Measurements from ENCODE around the gene GRIK4. TPM values are rescaled to one million over a fixed set of nuclear protein-coding genes. Genes with fewer than 3 reads are reported as not detected.

GRIK4 gene
- total RNA-seq, 1 donor from 2014 or later: 0.52 TPM

DNA sequence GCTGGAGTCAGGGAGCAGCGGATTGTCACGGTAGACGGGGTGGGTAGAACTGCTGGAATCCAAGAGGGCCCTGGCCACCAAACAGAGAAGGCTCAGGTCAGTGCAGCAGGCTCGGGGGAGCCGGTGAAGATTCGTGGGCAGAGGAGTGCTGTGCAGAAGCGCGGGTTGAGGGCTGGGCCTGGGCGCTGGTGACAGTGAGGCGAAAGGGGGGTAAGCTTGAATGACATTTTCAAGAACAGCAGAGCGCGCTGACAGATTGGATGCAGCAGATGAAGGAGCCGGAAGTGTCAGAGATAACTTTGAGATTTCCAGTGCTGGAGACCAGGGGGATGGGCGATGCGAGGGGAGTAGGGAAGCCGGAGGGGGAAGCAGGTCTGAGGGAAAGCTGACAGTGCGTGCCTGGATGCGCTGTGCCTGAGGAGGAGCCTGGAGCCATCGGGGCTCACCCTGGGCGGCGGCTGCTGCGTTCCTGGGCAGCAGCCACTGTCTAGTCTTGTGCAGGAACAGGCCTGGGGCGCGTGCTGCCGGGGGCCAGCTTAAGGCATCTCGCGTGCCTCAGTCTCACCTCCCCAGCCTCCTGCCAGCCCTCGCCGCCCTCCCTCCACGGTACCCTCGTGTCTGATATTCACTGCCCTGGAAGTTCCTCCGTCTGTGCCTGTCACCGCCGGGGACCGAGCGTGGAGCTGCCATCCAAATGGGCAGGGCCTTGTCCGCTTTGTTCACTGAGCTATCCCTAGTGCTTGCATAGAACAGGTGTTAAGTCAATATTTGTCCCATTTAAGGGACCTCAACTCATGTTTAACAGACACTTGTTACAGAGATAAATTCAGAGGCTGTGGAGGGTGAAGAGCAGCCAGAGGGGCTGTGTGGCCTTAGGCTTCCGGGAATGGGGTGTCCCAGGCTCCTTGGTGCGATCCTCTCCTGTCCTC, 5.2 kb downstream of the GRIK4 start:
- Histone ChIP-seq H3K4me3 (ENCODE audit: low read length in 3 of 3) (no peak overlapping the region), H3K36me3 (ENCODE audit: control insufficient read depth in 3 of 3, insufficient read depth in 3 of 3, low read length in 3 of 3) (no peaks in the 10 kb centered on the region), H3K4me1 (ENCODE audit: control insufficient read depth in 3 of 3, insufficient read depth in 3 of 3, low read length in 3 of 3) (no peaks in the 10 kb centered on the region), H3K9ac (ENCODE audit: low read depth in 1 of 3, low read length in 3 of 3) (no peak overlapping the region), H3K27me3 (ENCODE audit: control insufficient read depth in 3 of 3, insufficient read depth in 3 of 3, low read length in 3 of 3) (peaks cover 17 to 32% (median 22%) of the 10 kb centered on the region in 3 donors), H3K27ac (ENCODE audit: low read depth, low read length) (no peak overlapping the region), H3K9me3 (ENCODE audit: control insufficient read depth in 3 of 3, low read length in 3 of 3) (no peaks in the 10 kb centered on the region)

GRCh38 chr11:120517390-120517761, 5.8 kb downstream of the GRIK4 start:
- Histone ChIP-seq H3K36me3 (ENCODE audit: control insufficient read depth in 3 of 3, insufficient read depth in 3 of 3, low read length in 3 of 3) (no peaks in the 10 kb centered on the region), H3K27ac (ENCODE audit: low read depth, low read length) (no peak overlapping the region), H3K4me3 (ENCODE audit: low read length in 3 of 3) (no peak overlapping the region), H3K9me3 (ENCODE audit: control insufficient read depth in 3 of 3, low read length in 3 of 3) (no peaks in the 10 kb centered on the region), H3K9ac (ENCODE audit: low read depth in 1 of 3, low read length in 3 of 3) (no peak overlapping the region), H3K27me3 (ENCODE audit: control insufficient read depth in 3 of 3, insufficient read depth in 3 of 3, low read length in 3 of 3) (peaks cover 14 to 29% (median 18%) of the 10 kb centered on the region in 3 donors), H3K4me1 (ENCODE audit: control insufficient read depth in 3 of 3, insufficient read depth in 3 of 3, low read length in 3 of 3) (no peaks in the 10 kb centered on the region)

DNA sequence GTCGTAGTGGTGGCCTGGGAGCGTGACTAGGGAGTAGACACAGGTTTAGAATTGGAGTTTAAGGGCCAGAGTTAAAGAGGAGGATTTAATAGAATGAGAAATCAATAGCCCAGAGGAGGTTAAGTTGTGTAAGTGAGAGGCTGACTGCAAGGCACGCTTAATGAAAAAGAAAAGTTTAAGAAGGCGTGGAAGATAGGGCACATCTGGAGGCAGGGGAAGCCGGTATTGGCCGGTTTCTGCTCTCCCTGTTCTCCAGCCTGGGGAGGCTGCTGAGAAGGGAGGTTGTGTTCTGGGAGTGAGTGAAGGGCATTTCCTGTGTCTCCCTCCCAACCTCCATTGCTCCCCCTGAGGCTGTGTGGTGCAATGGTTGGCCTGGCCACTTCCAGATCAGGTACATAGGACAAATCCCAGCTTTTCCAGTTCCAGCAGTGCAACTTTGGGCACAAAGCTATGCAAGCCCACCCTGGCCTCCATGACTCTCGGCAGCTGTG, 6.3 kb downstream of the GRIK4 start:
- Histone ChIP-seq H3K4me1 (ENCODE audit: control insufficient read depth in 3 of 3, insufficient read depth in 3 of 3, low read length in 3 of 3) (no peaks in the 10 kb centered on the region), H3K9me3 (ENCODE audit: control insufficient read depth in 3 of 3, low read length in 3 of 3) (no peaks in the 10 kb centered on the region), H3K27ac (ENCODE audit: low read depth, low read length) (no peak overlapping the region), H3K4me3 (ENCODE audit: low read length in 3 of 3) (no peak overlapping the region), H3K36me3 (ENCODE audit: control insufficient read depth in 3 of 3, insufficient read depth in 3 of 3, low read length in 3 of 3) (no peaks in the 10 kb centered on the region), H3K9ac (ENCODE audit: low read depth in 1 of 3, low read length in 3 of 3) (no peak overlapping the region), H3K27me3 (ENCODE audit: control insufficient read depth in 3 of 3, insufficient read depth in 3 of 3, low read length in 3 of 3) (peaks cover 15 to 26% (median 20%) of the 10 kb centered on the region in 3 donors)

GRCh38 chr11:120518356-120518755, 6.8 kb downstream of the GRIK4 start:
- Histone ChIP-seq H3K4me3 (ENCODE audit: low read length in 3 of 3) (no peak overlapping the region), H3K27me3 (ENCODE audit: control insufficient read depth in 3 of 3, insufficient read depth in 3 of 3, low read length in 3 of 3) (peaks cover 19 to 21% (median 20%) of the 10 kb centered on the region in 3 donors), H3K9ac (ENCODE audit: low read depth in 1 of 3, low read length in 3 of 3) (no peak overlapping the region), H3K27ac (ENCODE audit: low read depth, low read length) (no peak overlapping the region), H3K36me3 (ENCODE audit: control insufficient read depth in 3 of 3, insufficient read depth in 3 of 3, low read length in 3 of 3) (no peaks in the 10 kb centered on the region), H3K9me3 (ENCODE audit: control insufficient read depth in 3 of 3, low read length in 3 of 3) (no peaks in the 10 kb centered on the region), H3K4me1 (ENCODE audit: control insufficient read depth in 3 of 3, insufficient read depth in 3 of 3, low read length in 3 of 3) (no peaks in the 10 kb centered on the region)

GRCh38 chr11:120519474-120519873, 7.9 kb downstream of the GRIK4 start:
- Histone ChIP-seq H3K27me3 (ENCODE audit: control insufficient read depth in 3 of 3, insufficient read depth in 3 of 3, low read length in 3 of 3) (peaks cover 13 to 25% (median 21%) of the 10 kb centered on the region in 3 donors), H3K27ac (ENCODE audit: low read depth, low read length) (no peak overlapping the region), H3K9me3 (ENCODE audit: control insufficient read depth in 3 of 3, low read length in 3 of 3) (no peaks in the 10 kb centered on the region), H3K9ac (ENCODE audit: low read depth in 1 of 3, low read length in 3 of 3) (no peak overlapping the region), H3K4me3 (ENCODE audit: low read length in 3 of 3) (no peak overlapping the region), H3K36me3 (ENCODE audit: control insufficient read depth in 3 of 3, insufficient read depth in 3 of 3, low read length in 3 of 3) (no peaks in the 10 kb centered on the region), H3K4me1 (ENCODE audit: control insufficient read depth in 3 of 3, insufficient read depth in 3 of 3, low read length in 3 of 3) (no peaks in the 10 kb centered on the region)

DNA sequence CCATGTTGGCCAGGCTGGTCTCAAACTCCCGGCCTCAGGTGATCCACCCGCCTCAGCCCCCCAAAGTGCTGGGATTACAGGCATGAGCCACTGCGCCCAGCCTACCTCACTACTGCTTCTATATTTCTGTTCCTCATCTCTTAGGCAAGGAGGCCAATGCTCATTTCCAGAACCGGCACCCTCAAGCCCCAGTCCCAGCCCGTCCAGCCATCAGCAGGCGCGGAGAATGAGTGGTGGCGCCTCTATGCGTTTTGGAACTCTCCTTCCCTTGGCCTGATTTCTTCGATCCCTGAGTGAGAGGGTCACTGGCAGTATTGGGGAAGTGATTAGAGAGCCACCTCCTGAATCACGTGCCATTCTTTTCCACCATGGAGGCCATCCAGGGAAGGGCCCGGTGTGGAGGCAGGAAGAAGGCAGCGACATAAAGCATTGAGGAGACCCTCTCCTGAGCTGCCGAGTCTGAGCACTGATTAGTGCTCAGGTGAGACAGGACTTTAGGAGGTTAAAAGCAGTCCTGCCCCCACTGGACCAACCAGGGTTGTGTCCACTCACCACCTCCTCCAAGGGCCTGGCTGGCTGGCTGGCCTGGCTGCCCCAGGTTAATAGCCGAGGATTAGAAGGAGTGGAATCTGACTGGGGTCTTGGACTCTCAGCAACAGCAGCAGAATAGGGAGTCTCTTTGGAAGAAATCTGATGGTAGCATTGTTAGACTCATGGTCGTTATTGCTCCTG, 8.7 kb downstream of the GRIK4 start:
- Histone ChIP-seq H3K9ac (ENCODE audit: low read depth in 1 of 3, low read length in 3 of 3) (no peak overlapping the region), H3K9me3 (ENCODE audit: control insufficient read depth in 3 of 3, low read length in 3 of 3) (no peaks in the 10 kb centered on the region), H3K4me1 (ENCODE audit: control insufficient read depth in 3 of 3, insufficient read depth in 3 of 3, low read length in 3 of 3) (no peaks in the 10 kb centered on the region), H3K36me3 (ENCODE audit: control insufficient read depth in 3 of 3, insufficient read depth in 3 of 3, low read length in 3 of 3) (no peaks in the 10 kb centered on the region), H3K27ac (ENCODE audit: low read depth, low read length) (no peak overlapping the region), H3K4me3 (ENCODE audit: low read length in 3 of 3) (no peak overlapping the region), H3K27me3 (ENCODE audit: control insufficient read depth in 3 of 3, insufficient read depth in 3 of 3, low read length in 3 of 3) (peaks cover 13 to 27% (median 21%) of the 10 kb centered on the region in 3 donors)

DNA sequence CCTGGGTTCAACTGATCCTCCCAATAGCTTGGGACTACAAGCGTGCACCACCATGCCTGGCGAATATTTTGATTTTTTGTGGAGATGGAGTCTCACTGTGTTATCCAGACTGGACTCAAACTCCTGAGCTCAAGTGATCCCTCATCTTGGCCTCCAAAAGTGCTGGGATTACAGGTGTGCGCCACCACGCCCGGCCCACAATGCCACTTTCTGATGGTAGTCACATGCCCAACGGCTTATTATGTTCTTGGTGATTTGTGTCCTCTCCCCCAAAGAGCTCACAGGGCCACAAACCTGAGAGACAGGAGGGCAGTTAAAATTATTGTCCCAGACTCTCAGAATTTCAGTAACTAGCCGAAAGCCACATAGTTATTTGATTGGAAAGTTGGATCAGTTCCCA, 9.6 kb downstream of the GRIK4 start:
- no peak overlapping the region for H3K27ac ChIP-seq (ENCODE audit: low read depth, low read length)
- H3K9ac ChIP-seq (ENCODE audit: low read depth in 1 of 3, low read length in 3 of 3): no peak overlapping the region
- peaks cover 17 to 30% (median 24%) of the 10 kb centered on the region in 3 donors for H3K27me3 ChIP-seq (ENCODE audit: control insufficient read depth in 3 of 3, insufficient read depth in 3 of 3, low read length in 3 of 3)
- no peak overlapping the region for H3K4me3 ChIP-seq (ENCODE audit: low read length in 3 of 3)
- H3K36me3 ChIP-seq (ENCODE audit: control insufficient read depth in 3 of 3, insufficient read depth in 3 of 3, low read length in 3 of 3): no peaks in the 10 kb centered on the region
- H3K4me1 ChIP-seq (ENCODE audit: control insufficient read depth in 3 of 3, insufficient read depth in 3 of 3, low read length in 3 of 3): no peaks in the 10 kb centered on the region
- no peaks in the 10 kb centered on the region for H3K9me3 ChIP-seq (ENCODE audit: control insufficient read depth in 3 of 3, low read length in 3 of 3)

DNA sequence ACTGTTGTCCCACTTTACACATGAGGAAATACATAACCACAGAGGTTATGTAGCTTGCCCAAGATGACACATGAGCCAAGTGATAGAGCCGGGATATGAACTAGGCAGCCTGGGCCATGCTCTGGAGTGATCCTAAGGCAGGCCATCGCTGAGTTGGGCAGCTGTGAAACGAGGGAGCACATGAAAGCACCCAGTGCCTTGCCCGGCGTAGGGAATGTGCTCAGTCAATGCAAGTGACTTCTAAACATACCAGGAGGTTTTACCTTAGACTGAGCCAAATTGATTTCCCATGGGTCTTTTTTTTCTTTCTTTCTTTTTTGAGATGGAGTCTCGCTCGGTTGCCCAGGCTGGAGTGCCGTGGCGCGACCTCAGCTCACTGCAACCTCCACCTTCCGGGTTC, 10.5 kb downstream of the GRIK4 start:
- H3K36me3 ChIP-seq (ENCODE audit: control insufficient read depth in 3 of 3, insufficient read depth in 3 of 3, low read length in 3 of 3): no peaks in the 10 kb centered on the region
- no peaks in the 10 kb centered on the region for H3K4me1 ChIP-seq (ENCODE audit: control insufficient read depth in 3 of 3, insufficient read depth in 3 of 3, low read length in 3 of 3)
- H3K4me3 ChIP-seq (ENCODE audit: low read length in 3 of 3): no peak overlapping the region
- no peak overlapping the region for H3K27ac ChIP-seq (ENCODE audit: low read depth, low read length)
- peaks cover 17 to 37% (median 24%) of the 10 kb centered on the region in 3 donors for H3K27me3 ChIP-seq (ENCODE audit: control insufficient read depth in 3 of 3, insufficient read depth in 3 of 3, low read length in 3 of 3)
- no peaks in the 10 kb centered on the region for H3K9me3 ChIP-seq (ENCODE audit: control insufficient read depth in 3 of 3, low read length in 3 of 3)
- H3K9ac ChIP-seq (ENCODE audit: low read depth in 1 of 3, low read length in 3 of 3): no peak overlapping the region

DNA sequence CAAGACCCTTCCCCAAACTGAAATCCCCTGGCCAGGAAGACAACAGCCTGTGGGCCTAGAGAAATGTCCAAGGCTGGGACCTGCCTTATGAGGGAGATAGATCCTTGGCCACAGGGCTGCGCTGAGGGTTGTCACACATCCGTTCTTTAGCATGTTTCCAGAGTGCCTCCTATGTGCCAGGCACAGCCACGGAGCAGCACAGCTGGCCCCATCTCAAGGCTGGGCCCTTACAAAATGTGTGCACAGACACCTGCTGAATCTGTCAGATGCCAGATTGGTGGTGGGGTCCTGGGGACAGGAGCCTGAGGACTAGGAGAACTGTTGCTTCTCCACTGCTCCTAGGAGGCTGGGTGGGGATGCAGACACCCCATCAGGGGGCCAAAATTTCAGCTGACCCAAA, 11.2 kb downstream of the GRIK4 start:
- Histone ChIP-seq H3K27ac (ENCODE audit: low read depth, low read length) (no peak overlapping the region), H3K27me3 (ENCODE audit: control insufficient read depth in 3 of 3, insufficient read depth in 3 of 3, low read length in 3 of 3) (peaks cover 17 to 43% (median 24%) of the 10 kb centered on the region in 3 donors), H3K36me3 (ENCODE audit: control insufficient read depth in 3 of 3, insufficient read depth in 3 of 3, low read length in 3 of 3) (no peaks in the 10 kb centered on the region), H3K4me1 (ENCODE audit: control insufficient read depth in 3 of 3, insufficient read depth in 3 of 3, low read length in 3 of 3) (no peaks in the 10 kb centered on the region), H3K9ac (ENCODE audit: low read depth in 1 of 3, low read length in 3 of 3) (peak overlapping the region in 1 of 3 donors; percentile 8), H3K9me3 (ENCODE audit: control insufficient read depth in 3 of 3, low read length in 3 of 3) (no peaks in the 10 kb centered on the region), H3K4me3 (ENCODE audit: low read length in 3 of 3) (no peak overlapping the region)

DNA sequence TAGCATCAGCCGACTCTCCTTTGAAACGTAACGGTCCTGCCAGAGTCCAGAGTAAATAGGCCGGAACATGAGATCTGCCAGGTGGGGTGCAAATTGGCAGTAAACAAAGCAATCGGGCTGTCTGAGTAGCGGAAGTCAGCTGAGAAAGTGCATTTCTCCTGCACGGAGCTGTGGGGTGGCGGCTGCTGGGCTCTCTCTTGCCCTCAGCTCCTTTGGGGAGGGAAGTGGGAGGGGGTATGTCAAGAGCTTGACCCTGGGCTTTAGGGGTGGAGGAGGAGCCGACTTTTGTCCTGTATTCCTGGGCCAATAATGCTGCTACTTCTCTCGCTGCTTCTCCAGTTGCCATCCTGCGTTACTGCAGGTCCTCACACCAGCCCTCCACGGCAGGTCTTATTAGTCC, 11.6 kb downstream of the GRIK4 start:
- Histone ChIP-seq H3K9me3 (ENCODE audit: control insufficient read depth in 3 of 3, low read length in 3 of 3) (no peaks in the 10 kb centered on the region), H3K27me3 (ENCODE audit: control insufficient read depth in 3 of 3, insufficient read depth in 3 of 3, low read length in 3 of 3) (peaks cover 13 to 39% (median 24%) of the 10 kb centered on the region in 3 donors), H3K9ac (ENCODE audit: low read depth in 1 of 3, low read length in 3 of 3) (no peak overlapping the region), H3K4me3 (ENCODE audit: low read length in 3 of 3) (no peak overlapping the region), H3K4me1 (ENCODE audit: control insufficient read depth in 3 of 3, insufficient read depth in 3 of 3, low read length in 3 of 3) (no peaks in the 10 kb centered on the region), H3K27ac (ENCODE audit: low read depth, low read length) (no peak overlapping the region), H3K36me3 (ENCODE audit: control insufficient read depth in 3 of 3, insufficient read depth in 3 of 3, low read length in 3 of 3) (no peaks in the 10 kb centered on the region)

All from skeletal muscle tissue (tissue), 4 donors.